HG03159 (cell line): ENCODE results near the gene MAMLD1.

Experiments
- ATAC-seq: cut with Tn5 transposase; IDR thresholded peaks from one replicate; pipeline ENCODE4 v1.9.1; 2021; ENCODE audit warnings: mild to moderate bottlenecking, moderate library complexity; ENCODE audit not compliant: unreplicated experiment

The MAMLD1 gene

DNA sequence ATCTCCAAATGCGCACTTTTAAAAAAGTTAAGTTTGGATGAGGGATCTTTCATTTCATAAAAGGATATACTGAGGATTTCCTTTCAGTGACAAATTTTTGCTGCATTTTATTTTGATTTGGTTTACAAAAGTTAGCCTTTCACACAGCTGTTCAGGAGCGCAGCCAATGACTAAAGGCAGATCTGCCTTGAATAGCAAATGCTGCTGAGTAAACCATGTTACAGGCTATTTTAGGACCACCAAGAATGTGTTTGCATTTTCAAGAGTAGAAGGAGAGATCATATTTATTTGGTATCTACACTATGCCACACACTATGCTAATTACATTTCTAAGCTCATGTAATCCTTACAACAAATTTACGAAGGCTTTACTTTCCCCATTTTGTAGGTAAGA is 92.1 kb downstream of the MAMLD1 start:
- ATAC-seq, result no peak

DNA sequence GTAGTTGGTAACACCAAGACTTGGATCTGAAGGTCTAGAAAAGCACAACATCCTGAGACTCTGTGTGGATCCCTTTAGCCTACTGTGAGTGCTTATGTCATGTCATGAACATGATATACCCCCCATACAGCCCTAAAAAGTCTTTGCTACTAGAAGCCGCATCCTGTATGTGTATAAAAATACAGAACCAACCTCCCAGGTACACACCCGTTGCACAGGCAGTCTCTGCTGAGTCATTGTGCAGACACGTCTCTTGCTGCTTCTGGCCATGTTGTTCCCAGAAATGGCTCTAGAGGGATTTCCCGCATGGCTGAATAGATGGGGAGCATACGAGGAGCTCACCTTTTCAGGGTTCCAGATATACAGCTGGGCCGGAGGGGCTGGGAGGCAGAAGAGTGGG is 93.3 kb downstream of the MAMLD1 start:
- no peak for ATAC-seq

DNA sequence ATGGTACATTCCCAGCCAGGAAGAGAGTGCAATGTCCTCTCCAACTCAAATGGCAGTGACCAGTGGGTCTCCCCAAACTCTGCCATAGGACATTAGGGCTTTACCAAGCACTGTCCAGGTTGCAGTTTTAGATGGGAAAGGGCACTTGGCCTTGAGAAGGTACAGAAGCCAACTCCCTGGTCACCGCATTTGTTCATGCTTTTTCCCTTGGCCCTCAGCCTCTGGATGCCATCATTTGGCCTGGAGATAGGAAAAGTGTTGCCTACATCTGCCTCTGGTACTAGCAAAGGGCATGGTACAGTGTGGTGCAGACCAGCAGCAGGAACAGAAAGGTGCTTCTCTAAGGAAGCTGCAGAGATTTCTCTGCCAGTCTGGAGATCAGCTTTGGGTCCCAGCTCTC is 93.8 kb downstream of the MAMLD1 start:
- no peak for ATAC-seq

DNA sequence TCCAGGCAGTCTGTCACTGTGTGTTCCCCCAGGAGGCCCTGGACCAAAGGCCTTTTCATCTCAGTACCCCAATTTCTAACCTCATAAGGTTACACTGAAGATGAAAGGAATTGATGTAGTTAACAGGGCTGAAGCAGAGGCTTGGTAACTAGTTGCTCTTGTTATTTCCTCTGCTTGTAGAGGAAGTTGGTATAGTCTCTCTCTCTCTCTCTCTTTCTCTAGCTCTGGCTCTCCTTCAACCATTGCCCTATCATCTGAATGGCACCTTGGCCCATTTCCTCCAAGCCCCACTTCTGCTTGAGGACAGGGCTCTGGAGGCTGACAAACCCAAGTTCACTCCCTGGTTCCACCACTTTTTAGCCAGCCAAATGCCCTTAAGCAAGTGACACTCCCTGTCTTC is 96.1 kb downstream of the MAMLD1 start:
- no peak for ATAC-seq

DNA sequence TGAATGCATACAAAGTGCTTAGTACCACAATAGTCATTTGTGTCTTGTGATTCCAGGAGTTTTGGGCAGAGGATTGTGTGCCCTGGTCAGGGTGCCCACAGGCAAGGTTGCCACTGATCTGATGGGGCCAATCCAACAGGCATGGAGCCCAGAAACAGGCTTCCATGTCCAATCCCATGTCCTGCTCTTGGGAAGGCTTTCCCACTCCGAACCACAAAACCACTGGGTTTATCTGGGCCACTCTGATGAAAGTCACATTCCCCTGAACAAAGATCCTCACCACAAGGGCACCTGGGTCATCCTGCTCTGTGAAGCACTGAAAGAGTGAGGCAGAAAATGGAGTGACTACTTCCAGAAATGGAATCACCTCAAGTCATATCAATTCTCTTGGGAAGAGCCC is 96.9 kb downstream of the MAMLD1 start:
- no peak for ATAC-seq

DNA sequence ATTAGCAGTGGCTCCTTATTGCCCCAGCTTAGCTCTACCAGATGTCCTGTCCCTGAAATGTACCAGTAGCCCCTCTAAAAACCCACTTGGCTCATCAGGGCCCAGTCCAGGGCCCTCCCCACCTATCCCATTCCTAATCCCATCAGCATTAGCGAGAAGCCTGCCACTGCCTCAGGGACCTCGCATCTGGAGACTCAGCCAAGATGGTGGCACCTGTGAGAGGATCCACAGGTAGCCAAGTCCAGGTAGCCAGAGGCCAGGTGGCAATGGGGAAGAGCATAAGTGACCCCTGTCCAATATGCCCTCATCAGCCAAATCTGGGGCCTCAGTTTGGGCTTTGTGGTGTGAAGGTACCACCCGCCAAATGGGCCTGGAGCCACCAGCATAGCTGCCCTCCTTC is 97.7 kb downstream of the MAMLD1 start:
- ATAC-seq, result no peak

DNA sequence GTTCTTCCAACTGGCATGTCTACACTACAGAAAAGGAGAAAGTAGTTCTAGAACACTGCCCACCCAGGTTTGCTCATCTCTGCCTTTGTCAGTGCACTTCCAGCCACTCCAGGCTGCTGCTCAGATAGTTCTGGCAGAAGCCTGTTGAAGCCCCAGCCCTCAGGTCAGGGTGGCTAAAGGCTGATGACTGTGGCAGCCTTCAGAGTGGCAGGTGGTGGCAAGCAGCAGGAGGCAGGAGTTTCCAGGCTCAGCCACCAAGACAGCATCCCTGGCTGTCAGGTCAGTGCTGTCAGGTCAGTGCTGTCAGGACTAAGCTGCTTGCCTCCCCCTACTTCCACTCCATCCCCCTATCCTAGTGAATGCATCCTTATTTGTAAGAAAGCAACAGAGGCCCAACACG is 100.4 kb downstream of the MAMLD1 start:
- ATAC-seq, result no peak

DNA sequence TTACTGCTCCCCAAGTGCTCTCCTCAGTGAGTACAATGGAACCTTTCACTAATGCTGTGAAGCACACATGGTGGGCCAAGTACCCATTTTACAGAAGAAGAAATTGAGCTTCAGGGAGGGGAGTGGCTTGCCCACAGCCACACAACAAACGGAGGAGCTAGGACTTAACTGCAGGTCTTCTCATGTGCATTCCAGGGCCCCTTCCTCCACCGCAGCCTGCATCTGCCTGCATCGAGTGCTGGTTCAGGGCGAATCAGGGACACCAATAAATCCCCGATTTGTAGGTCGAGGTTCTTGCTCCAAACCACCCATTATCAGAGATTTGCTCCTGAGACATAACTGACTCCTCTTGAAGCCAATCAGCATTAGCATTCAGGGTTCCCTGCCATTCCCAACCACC is 100.9 kb downstream of the MAMLD1 start:
- ATAC-seq, result no peak

DNA sequence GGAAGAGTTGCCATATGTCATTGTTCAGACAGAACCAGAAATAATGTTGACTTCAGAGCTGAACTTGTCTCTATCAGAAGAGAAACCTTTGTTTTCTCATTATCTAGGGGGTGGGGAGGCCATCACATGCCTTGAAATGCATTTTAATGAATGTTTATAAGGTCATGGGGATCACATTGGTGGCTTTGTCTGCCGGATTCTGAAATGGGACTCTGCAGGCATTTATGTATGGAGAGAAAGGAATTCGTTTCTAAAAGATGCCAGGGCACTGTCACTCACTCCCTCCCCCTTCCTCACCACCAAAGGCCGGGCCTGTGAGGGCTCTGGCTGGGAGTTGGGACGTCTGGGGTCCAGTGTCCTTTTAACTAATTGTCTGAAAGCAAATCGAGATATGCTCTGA is 102.2 kb downstream of the MAMLD1 start:
- ATAC-seq, result no peak

DNA sequence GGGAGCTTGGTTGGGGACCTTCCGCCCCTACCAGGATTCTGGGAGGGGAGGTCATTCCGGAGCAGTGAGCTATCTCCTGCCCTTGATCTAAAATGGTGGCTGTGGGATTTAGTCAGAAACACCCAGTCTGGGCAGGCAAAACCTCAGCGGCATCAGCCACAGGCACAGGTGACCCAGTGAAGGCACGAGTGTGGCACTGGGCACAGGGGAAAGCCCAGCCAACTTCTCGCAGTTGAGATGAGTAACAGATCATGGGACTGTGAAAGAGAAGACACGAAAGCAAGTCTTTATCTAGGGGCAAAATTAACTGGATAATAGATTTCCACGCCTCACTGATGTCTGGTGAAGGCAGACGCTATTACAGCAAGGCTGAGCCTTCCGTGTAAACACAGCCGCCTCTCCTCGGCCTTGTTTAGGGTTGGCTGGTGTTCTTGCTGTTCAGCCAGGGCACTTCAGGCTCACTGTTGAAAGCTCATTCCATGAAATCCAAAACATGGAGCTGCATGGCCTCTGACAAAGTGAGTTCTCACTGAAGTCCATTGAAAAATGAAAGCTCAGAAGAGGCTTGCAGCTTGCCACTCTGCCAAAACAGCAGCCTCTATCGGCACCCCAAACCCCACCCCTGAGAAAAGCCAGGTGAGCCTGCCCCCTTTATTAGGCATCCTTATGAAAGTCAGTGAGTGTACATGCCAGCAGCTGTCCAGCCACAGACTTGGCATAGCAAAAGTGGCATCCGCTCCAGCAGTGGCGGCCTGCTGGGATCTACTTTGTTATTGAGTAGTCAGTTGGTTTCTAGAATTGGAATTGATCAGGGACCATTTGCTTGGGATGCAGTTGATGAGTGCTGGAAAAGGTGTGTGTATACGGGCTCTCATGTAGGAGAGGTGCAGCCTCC is 103.0 kb downstream of the MAMLD1 start:
- no peak for ATAC-seq

DNA sequence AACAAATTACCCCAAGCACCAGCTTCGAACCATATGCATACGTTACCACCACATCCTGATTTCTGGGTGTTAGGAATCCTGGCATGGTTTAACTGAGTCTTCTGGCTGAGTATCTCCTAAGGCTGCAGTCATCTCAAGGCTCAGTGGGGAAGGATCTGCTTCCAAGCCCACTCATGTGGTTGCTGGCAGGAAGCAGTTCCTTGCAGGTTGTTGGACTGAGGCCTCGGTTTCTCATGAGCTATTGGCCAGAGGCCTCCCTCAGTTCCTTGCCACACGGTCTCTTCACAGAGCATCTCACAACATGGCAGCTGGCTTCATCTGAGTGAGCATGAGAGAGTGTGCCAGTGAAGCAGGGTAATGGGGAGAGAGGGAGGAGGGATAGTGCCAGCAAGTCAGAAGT is 109.2 kb downstream of the MAMLD1 start:
- no peak for ATAC-seq

DNA sequence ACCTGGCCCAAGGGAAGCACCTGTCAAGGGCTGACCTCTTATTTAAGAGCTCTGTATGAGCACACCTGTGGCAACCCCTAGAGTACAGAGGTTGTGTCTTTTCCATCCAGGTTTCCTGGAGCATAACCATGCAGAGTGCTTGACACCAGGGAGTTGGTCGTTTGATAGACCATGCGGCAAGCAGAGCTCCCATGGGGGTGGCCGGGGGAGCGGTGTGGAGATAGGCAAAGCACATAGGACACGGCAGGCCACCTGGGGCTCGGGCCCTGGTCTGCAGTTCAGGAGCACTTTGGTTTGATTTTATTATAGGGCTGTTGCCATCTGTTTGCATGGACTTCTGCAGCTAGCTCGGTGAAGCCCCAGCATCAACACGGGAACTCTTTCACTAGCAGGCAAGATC is 110.3 kb downstream of the MAMLD1 start:
- no peak for ATAC-seq

DNA sequence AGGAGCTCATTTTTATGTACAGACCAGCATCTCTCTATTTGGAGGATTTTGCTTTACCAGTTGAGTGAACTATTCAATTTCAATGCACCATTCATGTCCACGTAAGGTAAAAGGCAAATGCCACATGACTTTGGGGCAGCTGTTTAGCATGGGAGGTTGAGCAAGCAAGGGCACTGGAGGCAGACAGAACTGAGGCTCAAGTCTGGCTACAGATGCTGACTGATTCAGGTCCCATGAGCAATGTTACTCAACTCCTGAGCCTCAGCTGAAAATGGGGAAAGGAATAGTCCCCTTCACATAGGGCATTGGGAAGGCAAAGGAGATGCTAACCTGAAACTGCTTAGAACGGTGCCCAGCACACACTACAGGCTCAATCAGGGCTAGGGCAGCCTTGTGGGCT is 112.3 kb downstream of the MAMLD1 start:
- no peak for ATAC-seq

DNA sequence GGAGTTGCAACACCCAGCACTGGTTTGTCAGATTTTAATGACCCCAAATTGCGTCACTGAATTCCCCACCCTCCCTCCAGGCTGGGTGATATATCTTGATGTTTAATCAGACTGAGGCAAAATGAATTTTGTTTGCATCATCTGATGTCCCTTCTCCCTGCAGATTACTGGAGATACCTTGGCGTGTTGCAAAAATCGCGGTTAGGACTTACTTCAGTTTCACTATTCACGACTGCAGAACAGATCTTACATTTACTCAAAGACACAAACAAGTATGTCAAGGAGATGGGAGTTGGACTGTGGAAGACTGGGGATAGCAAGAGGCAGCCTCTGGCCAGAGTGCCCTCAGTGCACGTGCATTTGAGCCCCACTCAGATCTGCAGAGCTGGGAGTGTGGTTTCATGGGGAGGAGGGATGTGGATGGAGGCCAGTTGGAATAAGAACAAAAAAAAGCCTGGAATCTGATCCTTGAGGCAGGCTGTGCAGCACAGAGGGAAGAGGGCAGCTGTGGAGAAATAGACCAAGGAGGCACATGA is 113.1 kb downstream of the MAMLD1 start:
- ATAC-seq, result no peak

DNA sequence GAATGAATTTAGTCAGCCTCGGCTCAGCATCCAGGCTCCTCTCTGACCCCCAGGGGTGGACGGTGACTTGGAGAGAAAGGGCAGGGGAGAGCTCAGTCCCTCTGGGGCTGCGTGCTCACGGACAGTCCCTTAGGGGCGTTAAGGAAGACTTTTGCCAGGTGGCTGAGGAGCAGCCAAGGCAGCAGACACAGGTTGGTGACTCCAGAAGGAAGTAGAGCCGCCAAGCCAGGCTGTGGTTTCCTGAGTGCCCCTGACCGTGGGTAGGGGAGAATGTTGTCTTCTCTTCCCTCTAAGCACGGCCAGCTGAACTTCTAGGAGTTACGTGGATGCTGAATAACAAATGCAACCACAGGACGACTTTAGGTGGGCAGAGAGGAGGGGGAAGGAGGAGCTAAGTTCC is 114.3 kb downstream of the MAMLD1 start:
- ATAC-seq, result no peak

DNA sequence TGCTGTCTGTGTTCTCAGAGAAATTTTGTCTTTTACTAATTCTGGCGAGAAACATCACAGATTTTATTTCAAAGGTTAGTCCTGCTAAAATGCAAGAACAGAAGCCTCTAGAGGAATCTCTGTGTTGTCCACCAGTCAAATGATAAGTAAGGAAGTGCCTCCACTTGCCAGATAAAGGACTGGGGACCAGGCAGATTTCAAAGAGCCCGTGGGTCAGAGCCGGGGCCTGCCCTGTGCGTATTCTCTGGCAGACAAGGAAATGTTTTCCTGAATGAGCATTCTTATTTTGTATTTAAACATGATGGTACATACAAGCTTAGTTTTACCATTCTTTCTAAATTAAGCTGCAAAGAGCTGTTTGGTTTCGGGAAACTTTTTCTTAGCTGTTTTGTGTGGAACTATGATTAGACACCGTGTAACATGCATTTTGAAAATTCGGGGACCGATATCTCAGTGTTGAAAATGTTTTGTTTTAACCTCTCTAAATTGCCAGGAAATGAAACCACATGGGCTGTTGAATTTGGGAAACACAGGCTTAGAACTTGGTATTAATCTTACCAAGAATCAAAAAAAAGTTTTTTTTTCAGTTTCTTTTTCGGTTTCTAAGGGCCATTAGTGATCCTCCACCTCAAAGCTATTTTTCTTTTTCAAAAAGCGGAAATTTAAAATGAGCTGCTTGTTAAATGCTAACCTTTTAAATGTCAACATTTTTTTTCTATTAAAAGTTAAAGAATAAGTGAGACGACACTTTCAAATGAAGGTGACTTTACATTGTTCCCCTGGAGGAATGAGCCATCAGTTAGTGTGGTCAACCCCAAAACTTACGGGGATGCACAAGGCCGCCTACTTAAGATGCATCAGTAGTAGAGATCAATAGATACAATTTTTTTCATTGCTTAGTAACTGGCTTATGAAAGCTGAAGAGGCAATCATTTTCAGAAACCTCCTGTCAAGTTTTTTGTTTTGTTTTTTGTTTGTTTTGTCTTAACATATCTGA is 115.7 kb downstream of the MAMLD1 start:
- ATAC-seq, result peak; percentile 58

DNA sequence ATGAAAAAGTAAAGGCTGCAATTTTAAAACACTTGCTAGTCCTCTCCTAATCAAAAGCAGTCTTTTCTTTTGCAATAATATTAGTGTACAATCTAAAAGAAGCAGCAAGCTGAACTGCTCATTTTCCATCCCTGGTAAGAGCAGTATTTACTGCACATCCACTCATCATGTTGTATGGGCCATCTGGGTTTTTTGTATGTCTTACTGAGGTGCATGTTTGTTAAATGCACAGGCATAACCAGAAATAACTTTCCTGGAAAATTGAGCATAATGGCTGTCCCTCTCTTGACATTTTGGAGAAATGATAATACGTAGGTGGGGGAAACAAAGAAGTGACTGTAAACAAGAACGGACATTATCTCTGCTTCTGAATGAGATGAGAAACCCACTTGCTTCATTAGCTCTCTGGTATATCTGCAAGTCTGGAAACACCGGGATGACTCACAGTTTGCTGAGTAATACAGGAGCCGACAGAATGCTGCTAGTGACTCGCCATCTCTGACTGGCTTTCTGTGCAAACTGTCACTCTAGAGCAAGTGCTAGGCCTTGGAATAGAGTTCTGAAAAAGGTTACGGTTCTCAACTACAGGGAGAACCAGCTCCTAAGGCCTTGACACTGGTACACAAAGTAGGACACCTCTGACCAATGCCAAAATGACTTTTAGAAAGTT is 119.6 kb downstream of the MAMLD1 start:
- ATAC-seq, result peak; percentile 48

DNA sequence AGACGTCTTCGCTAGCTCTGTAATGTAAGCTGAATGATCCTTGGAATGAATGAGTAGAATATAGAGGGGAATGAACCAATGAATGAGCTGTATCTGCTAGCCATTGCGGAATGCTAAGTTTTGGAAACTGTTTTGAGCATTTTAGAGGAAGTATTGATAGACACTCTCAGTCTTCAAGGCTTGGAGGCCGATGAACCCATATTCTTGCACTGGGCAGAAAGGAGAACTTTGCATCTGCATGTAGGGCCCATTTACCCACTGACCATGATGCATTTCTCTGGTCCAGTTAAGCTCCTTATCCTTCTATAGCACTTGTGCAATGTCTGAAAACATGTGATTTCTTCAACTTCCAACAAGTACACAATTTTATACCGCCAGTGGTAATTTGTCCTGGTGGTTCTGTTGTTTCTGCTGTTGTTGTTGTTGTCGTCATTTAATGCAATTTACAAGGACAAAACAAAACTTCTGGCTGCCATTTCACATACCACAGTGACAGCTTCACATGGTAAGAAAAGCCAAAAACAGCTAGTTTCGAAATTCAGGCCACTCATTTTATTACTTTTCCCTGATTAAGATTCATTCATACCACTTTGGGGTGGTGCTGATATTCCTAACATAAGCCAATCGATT is 120.4 kb downstream of the MAMLD1 start:
- no peak for ATAC-seq

DNA sequence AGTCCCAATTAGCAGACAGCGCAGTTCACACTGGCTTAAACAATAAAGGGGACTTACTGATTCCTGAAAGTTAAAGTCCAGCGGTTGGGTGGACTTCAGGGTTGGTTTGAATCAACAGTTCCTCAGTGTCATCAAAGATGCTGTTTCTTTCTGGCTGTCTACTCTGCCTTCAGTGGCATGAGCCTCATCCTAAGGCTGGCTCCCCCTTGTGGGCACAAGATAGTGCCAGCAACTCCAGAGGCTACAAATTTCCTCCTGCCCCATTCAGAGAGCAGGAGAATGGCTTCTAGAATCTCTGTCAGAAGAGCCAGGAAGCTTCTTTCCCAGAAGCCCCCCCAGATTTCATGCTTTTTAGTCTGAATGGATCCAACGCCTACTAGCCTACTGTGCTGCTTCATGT is 122.9 kb downstream of the MAMLD1 start:
- peak; percentile 67 for ATAC-seq

DNA sequence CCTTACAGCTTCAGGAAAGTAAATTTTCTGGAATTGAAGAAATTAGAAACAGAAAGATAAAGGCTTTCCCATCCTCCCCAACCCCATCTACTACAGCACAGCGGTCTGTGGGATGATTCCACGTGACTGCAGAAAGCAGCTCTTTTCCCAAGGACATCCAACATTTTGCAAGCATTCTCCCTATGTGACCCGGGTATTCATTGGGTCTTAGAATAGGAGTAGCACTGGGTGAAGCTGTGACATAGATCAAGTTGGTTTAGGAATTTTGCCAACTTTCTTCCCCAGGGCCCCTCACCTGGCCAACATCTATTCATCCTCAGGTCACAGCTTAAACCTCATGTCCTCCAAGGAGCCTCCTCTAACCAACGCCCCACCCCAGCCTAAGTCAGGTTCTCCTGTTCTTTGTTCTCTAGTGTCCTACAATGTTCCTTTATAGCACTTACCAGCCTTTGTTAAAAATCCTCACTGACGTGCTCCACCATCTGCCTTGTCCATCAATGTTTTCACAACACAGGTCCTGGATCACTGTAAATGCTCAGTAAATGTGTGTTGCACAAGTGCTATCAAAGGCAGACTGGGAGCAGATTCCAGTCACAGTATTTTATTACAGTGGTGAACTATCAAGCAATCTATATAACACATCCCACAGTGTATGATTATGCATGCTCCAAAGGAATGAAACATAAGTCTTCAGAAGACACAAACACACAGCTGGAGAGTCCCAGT is 124.4 kb downstream of the MAMLD1 start:
- no peak for ATAC-seq
